T-helper 1 cell (primary cell): ENCODE measurements around the gene ZNF429.
"Not testable (repeated sequence)": the region's sequence is repeated elsewhere in the genome, so short reads cannot be mapped to it uniquely, and the experiment has no call there.

Experiments
- DNase-seq, 5 donors: peaks; one replicate each; pipeline ENCODE4 v3.0.0-alpha.2; 2012 to 2020

The ZNF429 gene

DNA sequence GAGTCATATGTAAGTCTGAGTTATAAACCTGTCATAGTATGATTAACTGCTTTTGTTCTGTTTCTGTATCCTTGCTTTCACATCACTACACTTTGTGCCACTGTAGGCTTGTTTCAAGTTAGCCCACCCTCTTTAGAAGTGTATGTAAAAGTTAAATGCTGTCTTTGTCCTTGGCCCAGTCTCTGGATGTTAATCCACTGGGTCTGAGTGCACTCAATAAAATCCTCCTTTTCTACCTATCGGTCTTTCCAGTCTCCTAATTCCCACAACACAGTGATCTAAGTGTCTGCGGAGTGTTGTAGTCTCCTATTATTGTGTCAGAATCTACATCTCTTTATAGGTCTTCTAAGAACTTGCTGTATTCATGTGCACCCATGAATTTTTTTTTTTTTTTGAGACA lies 14.1 kb downstream of the ZNF429 start:
- DNase-seq = no peak

DNA sequence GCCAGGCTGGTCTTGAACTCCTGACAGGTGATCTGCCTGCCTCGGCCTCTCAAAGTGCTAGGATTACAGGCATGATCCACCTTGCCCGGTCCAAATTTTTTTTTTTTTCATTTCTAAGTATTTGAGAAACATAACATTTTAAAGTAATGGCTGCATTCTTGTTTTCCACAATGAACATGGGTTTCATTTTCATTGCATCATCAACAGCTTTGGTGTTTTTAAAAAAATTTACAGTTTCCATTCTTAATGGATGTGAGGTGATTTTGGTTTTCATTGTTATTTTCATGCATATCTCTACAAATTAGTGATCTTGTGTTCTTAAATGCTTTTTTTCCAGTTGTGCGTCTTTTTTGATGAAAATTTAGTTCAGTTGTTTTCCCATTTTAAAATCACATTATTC lies 27.5 kb downstream of the ZNF429 start:
- no peak for DNase-seq

DNA sequence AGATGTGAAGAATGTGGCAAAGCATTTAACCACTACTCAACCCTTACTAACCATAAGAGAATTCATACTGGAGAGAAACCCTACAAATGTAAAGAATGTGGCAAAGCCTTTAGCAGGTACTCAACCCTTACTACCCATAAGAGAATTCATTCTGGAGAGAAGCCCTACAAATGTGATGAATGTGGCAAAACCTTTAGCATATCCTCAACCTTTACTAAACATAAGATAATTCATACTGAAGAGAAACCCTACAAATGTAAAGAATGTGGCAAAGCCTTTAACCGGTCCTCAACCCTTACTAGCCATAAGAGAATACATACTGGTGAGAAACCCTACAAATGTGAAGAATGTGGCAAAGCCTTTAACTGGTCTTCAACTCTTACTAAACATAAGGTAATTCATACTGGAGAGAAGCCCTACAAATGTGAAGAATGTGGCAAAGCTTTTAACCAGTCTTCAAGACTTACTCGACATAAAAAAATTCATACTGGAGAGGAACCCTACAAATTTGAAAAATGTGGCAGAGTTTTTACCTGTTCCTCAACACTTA lies 31.4 kb downstream of the ZNF429 start:
- DNase-seq = not testable (repeated sequence)

DNA sequence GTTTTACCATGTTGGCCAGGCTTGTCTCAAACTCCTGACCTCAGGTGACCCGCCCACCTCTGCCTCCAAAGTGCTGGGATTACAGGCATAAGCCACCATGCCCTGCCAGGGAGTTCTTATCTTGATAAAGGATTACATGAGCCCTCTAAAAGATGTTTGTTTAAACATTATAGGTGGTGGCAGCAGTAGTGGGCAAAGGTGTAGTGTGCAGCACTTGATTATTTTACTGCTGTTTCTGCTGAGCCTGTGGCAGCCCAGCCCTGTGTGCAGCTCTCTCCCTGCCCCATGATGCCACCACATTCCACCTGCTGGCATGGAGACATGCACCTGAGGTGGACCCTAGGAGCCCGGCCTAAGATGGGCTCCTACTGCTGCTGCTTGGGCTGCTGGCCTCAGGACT lies 54.0 kb downstream of the ZNF429 start:
- no peak for DNase-seq

DNA sequence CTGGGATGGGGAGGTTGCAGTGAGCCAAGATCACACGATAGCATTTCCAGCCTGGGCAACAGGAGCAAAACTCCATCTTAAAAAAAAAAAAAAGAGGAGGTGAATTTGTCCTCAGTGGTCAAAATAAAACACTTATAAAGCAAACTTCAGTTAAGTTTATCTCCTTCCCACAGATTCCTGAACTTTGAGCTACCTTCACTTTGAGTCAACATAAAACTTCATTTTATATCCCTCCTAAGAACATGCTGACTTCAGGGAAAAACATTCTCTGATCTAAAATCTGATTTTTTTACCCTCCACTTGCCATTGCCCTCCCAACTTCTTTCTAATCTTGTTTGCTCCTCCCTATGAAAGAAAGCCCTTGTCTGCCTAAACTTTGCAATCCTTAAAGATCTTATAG lies 59.0 kb downstream of the ZNF429 start:
- DNase-seq = no peak

DNA sequence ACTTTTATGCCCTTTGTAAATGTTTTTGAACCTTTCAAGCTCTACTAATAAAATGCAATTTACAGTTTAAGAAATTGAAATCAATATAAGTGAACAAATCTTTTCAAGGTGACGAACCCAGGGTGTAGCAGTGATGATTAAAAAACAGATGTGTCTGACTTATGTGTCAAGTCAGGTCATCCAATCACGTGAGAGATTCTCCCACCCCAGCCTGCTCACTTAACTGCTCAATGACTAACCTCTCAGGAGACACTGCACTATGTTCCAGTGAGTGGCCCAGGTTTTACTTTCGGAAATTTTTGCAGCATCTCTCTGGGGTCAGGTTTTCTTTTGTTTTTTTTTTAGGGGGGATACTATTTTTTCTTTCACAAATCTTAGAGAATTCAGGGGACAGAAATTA lies 60.7 kb downstream of the ZNF429 start:
- no peak for DNase-seq

DNA sequence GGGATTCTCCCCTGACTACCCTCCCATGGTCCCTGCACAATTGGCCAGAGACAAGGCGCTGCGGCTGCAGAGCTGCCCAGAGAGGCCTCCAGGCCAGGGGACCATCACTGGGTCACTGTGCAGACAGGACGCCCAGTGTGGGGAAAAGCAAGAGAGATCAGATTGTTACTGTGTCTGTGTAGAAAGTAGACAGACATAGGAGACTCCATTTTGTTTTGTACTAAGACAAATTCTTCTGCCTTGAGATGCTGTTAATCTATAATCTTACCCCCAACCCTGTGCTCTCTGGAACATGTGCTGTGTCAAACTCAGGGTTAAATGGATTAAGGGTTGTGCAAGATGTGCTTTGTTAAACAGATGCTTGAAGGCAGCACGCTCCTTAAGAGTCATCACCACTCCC lies 62.4 kb downstream of the ZNF429 start:
- DNase-seq = not testable (repeated sequence)

DNA sequence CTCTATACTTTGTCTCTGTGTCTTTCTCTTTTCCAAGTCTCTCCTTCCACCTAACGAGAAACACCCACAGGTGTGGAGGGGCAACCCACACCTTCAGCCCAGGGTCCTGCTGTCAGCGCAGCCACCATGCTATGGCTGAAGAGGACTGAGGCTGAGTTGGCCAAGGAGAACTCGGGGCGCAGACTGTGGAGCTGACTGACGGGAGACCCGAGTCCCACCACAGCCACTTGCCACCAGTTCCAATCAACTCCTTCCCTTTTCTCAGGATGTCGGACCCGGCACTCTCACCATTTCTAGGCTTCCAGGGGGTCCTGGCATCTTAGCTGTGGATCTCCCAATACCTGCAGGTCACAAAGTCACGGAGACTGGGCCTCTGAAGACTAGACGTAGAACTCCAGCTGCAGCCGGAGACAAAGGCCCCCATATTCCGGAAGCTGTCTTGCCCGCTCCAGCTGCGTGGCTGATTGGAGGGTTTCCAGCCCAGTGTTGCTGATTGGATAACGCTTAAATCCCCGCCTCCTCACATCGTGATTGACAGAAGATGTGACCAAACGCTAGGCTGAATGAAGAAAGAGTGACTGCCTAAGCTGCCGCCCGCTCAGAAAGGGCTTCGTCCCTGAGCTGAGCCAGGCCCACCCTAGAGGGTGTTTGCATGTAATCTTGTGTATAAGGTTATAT lies 63.6 kb downstream of the ZNF429 start:
- DNase-seq = peak; percentile 64 to 91 (median 83)

DNA sequence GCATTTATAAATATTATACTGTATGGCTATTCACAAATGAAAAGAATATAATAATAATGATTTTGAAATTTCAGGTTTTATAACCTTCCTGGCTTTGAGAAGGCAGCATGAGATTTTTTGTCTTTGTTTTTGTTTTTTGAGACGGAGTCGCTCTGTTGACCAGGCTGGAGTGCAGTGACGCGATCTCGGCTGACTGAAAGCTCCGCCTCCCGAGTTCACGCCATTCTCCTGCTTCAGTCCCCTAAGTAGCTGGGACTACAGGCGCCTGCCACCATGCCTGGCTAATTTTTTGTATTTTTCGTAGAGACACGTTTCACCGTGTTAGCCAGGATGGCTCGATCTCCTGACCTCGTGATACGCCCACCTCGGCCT lies 64.1 kb downstream of the ZNF429 start:
- peak in 4 of 5 donors; percentile 33 to 68 (median 50) for DNase-seq

DNA sequence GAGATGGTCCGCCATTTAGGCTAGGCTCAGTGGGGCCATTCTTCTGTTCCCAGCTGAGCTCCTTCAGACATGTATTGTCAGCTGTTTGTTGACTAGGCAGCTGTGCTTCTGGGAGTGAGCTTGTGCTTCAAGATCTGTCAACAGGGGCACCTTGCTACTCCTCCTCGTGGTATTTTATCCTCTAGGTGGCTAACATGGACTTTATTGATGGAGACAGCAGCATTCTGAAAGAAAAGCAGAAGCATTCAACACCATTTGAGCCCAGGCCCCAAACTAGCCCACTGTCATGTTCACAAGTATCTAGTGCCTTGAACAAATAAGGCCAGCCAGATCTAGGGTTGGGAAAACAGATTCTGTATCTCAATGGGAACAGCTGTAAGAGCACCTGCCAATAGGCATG lies 65.9 kb downstream of the ZNF429 start:
- no peak for DNase-seq

DNA sequence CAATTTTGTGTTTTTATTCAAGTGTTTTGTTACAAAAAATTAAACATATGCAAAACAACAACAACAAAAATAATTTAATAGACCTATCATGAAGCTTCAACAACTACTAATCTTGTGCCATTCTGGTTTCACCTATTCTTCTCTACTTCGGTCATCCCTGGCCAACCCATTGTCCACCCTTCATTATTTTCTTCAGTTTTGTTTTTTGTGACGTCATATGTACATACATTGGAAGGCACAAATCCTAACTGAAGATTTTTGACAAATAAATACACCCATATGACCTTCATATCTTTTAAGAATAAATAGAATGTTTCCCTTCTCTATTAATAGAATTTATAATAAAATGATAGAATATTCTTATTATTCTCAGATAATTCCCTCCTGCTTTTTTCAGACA lies 69.2 kb downstream of the ZNF429 start:
- DNase-seq = no peak

DNA sequence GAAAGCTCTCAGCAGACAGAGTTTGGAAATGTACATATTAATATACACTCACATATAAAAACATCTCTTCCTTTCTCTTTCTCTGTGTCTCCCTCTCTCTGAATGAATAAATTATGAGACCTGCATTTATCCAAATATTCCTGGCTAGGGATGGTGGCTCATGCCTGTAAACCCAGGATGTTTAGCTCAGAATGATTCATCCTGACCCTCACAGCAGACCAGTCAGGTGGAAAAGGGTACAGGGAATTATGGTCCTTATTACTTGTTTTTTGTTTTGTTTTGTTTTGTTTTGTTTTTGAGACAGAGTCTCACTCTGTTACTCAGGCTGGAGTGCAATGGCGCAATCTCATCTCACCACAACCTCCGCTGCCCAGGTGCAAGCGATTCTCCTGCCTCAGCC lies 71.1 kb downstream of the ZNF429 start:
- no peak for DNase-seq

DNA sequence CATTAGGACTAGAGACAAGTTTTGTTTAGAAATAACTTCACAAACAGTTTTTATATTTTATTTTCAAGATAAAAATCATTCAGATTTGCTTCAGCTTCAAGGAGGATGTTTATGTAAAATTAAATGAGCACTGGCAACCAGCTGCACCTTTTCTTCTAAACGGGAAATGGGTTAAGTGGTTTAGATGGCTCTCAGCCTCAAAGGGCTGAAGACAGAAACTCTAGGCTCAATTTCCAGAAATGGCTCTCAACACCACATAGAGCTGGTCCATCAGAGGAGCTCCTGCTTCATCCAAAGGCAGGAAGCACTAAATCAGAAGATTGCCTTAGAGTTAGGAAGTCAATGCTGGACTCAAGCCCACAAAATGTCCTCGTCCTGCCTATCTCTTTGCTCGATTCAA lies 74.7 kb downstream of the ZNF429 start:
- DNase-seq = no peak

DNA sequence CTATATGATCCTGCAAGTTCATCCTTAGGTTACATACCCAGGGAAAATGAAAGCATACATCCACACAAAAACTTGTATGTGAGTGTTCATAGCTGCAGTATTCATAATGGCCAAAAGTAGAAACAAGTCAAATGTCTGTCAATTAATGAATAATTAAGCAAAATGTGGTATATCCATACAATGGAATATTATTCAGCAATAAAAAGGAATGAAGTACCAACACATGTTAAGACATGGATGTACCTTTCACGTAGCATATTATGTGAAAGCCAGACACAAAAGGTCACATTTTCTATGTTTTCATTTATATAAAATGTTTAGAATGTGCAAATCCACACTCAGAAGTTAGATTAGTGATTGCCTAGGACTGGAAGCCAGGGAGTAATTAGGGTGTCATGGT lies 75.4 kb downstream of the ZNF429 start:
- DNase-seq = no peak

DNA sequence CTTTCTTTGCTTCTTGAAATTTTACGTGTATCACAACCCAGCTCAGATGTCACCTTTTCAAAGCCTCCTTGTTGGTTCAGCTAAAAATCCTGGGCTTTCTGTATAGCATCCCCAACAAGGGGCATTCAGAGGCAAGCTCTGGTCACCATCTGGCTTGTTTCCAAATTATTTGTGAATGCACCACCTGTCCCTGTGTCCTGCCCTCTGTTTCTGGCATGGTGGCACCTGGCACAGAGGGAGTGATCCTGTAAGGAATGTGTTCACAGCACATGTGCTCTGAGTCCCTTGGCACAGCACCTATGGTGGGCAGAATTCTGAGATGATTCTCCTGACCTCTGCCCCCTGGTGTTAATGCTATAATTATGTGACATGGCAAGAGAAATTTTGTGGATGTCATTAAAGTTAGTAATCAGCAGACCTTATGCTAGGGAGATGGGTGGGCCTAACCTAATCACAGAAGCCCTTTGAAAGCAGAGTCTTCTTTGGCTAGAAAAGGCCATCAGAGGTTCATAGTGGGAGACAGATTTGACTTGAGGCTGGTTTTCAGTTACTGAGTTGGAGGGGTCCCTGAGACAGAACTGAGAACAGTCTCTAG lies 76.3 kb downstream of the ZNF429 start:
- no peak for DNase-seq

DNA sequence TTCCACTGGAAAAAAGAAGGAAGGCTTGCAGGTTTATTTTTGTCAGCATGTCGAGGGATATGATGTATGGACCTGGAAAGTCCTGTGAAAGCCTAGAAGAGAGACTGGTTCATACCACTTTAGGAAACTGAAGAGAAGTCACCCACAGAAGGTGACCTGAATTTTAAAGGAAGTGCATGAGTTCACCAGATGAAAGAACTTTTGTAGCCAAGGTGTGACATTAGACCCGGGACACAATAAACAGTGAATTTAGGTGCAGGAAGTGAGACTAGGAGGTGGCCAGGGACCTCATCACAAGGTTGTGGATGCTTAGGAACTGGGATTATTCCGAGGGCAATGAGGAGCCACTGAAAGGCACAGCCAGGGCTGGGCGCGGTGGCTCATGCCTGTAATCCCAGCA lies 79.1 kb downstream of the ZNF429 start:
- no peak for DNase-seq

DNA sequence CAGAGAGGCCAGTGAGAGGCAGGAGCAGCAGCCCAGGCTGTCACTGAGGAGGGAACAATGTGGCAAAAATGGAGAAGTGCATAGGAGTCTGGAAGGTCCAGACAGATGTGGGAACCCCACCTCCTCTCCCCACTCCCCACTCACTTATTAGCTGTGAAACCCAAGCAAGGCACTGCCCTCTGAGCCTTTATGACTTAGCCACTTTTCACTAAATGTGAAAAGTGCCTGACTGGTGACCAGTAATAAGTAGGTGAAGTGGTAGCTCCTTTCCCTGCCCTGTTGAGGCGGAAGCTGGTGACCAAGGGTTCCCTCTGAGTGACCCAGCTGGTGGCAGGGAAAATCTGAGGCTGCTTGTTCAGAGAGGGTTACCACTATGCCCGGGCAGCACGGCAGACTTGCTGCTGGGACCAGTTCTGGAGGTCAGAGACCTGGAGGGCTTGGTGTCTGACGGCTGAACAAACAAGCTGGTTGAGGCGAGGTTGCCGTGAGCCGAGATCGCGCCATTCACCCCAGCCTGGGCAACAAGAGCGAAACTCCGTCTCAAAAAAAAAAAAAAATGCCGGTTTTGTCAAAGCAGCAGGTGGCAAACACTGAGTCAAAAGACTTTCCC lies 80.0 kb downstream of the ZNF429 start:
- no peak for DNase-seq

DNA sequence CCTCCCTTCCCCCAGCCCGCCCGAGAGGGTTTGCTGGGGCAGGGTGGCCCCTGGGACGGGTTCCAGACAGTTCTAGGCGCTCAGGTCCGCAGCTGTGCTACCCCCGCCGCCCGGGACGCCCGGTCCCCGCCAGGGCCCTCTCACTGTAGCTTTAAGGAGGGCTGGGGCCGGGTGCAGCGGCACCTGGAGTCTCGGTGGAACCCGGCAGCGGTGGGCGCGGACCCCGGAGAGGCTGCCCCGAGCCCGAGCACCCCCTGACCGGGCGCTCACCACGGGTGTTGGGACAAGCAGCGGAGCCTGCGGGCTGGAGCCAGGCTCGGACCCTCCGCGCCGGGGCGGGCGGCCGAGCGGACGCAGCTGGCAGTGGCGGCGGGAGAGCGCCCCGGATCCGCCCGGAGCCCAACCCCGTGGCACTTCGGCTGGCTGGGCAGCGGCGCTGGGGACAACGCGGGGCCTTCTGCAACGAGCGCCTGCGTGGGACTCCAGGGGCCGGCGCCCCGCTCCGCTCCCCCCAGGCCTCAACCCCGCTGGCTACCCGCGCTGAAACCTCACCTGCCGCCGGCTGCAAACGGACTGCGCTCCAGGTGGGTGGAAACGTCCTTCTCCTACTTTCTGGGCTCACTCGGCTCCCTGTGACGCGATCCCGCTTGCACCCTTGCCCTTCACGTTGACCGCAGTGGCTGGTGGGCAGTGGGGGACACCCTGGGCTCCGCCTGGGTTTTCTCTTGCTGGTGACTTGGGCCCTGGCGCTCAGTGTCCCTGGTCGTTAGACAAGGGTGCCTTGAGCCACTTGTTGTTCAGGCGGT lies 81.1 kb downstream of the ZNF429 start:
- no peak for DNase-seq

DNA sequence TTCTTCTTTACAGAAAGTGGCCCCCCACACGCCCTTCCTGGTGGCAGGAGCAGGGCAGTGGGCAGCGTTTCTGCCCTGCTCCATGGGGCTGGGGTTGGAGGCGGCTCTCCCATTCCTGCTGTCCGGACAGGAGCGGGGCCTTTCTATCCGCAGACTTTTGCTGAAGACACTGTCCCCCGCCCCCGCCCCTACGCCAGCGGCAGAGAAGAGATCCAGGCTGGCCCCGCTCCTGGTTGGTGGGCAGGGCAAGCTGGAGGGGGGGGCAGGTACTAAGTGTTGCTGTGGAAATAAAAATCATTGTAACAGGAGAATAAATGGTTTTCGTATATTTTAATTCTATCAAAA lies 81.7 kb downstream of the ZNF429 start:
- DNase-seq = no peak

DNA sequence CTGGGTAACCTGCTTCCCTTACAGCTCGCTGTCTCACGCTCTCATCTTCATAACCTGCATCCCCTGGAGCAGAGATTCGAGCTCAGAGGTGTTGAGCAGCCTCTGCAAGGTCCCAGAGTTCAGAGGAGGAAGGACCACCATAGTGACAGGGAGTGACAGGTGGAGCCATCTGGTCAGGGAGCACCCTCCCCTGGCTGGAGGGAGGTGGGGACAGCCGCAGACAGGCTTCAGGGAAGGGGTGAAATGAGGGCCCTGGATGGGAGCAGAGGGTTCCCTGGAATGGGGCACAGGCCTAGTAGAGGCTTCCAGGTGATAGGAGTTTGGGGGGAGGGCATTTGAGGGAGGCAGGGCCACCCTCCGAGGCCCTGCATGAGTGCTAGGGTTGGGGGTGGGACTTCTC lies 82.1 kb downstream of the ZNF429 start:
- DNase-seq = no peak

DNA sequence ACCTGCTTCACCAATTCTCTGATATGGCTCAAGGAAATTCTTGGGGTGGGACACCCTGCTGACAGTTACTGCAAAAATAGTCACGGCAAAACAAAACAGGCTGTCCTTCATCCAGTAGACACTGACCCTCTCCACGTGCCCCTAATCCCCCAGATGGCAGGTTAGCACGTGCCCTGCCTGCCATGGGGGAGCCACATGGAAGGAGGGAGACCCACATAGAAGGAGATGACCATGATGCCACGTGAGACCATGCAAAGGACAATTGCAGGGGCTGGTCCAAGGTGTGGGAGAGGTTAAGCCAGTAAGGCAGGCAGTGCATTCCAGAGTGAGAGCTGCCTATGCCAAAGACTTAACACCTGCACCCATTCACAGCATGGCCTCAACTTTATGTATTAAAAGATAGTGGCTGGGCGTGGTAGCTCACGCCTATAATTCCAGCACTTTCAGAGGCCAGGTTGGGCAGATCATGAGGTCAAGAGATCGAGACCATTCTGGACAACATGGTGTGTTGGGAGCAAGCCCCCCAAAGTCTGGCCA lies 82.7 kb downstream of the ZNF429 start:
- no peak for DNase-seq

DNA sequence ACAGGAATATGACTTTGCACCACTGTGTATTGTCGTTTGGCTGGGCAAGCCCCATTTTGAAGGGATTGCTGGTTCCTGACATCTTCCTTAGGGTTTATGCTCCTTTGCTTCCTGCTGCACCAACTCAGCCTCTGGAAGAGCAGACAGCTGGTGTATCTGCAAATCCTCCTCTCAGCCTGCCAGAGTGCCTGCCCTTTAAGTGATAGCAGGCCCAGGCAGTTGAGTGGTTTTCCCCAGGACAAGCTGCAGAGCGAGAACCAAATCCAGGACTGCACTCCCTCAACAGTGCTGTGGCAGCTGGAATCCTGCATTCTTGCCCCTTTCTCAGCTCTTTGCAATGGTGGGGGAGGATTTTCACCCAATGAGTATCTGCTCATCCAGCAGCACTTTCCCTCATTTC lies 85.5 kb downstream of the ZNF429 start:
- DNase-seq = no peak

DNA sequence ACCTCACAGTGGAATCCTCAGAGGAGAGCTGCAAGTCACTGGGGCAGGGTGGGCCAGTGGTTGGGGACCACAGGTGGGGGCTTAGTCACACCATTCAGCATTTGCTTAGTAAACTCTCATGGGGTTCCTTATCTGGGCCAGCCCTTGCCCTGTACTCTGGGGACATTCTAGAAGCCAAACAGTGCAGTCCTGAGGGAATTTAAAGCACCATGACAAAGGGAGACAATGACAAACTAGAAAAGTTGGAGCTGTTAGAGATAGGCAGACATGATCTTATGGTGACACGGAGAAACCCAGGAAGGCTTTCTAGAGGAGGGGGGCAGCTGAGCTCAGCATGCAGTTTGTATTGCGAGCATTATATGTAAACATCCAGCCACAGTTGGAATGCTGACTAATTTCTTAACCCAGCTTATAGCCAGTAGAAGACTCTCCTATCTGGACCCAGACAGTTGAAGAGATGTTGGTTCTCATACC lies 87.6 kb downstream of the ZNF429 start:
- no peak for DNase-seq
